Spleen (tissue), 7 donors: ENCODE results near the gene REXO4.

ENCODE experiments used
- POLR2A ChIP-seq, 3 donors: fragments of 450-650 bp; IDR thresholded peaks; one replicate each; pipeline ENCODE4 v1.5.1; 2017; ENCODE audit warnings: antibody characterized with exemption in 3 of 3, mild to moderate bottlenecking in 1 of 3
- POLR2AphosphoS5 ChIP-seq, 3 donors: sonication (generic); formaldehyde crosslinking; IDR thresholded peaks; one replicate each; pipeline ENCODE4 v1.5.1; 2017; ENCODE audit warnings: antibody characterized with exemption in 3 of 3
- TF ChIP-seq, protein P1 (sequence below), 11 experiments: fragments of 200-600 bp in 7 of 11; fragments of 450-650 bp in 4 of 11; sonication (generic) in 4 of 11; IDR thresholded peaks in 8 of 11; conservative IDR thresholded peaks in 3 of 11; 1 replicate in 7 of 11; 2 replicates in 4 of 11; pipeline versions ENCODE4 v1.4.0 to v1.8.0; 2016 to 2021; ENCODE audit warnings: antibody characterized with exemption in 11 of 11, inconsistent platforms in 4 of 11, mild to moderate bottlenecking in 1 of 11
- donor health status: DM: no; HTN: no; CAD: no; lungs with moderate emphysema.
- donor health status: DM: no; HTN: no; CAD: no.
- donor health status: DM: no; HTN: no; CAD: no.

DNA sequence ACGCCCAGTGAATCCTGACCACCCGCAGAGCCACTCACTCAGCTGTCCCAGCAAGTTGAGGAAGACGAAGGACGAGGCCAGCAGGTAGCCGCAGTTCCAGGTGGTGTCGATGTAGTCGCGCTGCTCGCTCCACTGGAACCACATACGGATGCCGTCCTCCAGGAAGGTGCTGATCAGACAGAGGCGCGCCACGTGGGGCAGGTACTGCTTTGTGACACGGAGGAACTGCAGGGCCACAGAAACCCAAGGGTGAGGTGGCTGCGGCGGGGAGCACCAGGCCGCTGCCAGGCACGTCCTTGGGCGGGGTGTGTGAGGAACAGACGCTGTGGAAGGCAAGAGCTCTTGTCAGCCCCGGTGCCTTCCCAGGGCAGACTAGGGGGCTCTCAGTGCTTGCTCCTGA is 50.6 kb downstream of the REXO4 start:
- TF ChIP-seq POLR2A (IDR thresholded peaks at IDR 0.05) (no peak), POLR2AphosphoS5 (IDR thresholded peaks at IDR 0.05) (no peak)
- TF ChIP-seq, protein P1, sequence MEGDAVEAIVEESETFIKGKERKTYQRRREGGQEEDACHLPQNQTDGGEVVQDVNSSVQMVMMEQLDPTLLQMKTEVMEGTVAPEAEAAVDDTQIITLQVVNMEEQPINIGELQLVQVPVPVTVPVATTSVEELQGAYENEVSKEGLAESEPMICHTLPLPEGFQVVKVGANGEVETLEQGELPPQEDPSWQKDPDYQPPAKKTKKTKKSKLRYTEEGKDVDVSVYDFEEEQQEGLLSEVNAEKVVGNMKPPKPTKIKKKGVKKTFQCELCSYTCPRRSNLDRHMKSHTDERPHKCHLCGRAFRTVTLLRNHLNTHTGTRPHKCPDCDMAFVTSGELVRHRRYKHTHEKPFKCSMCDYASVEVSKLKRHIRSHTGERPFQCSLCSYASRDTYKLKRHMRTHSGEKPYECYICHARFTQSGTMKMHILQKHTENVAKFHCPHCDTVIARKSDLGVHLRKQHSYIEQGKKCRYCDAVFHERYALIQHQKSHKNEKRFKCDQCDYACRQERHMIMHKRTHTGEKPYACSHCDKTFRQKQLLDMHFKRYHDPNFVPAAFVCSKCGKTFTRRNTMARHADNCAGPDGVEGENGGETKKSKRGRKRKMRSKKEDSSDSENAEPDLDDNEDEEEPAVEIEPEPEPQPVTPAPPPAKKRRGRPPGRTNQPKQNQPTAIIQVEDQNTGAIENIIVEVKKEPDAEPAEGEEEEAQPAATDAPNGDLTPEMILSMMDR (IDR thresholded peaks at IDR 0.05 in 8 of 11, conservative IDR thresholded peaks at IDR 0.05 in 3 of 11) = no peak
